H9 (cell line): Measurements from ENCODE around the gene ISG20. TPM values are rescaled to one million over a fixed set of nuclear protein-coding genes. Genes with fewer than 3 reads are reported as not detected.

Experiments
- DNase-seq: peaks from one replicate; pipeline ENCODE4 v3.0.0-alpha.2; 2017
- H2AFZ ChIP-seq: one replicate; pipeline ENCODE4 v1.6.1; 2013; ENCODE audit warnings: mild to moderate bottlenecking, low read length, control low read depth, moderate library complexity
- H2AK5ac ChIP-seq: 2 replicates; pipeline ENCODE4 v1.6.1; 2013; ENCODE audit warnings: low read length, control low read depth, mixed read lengths; ENCODE audit not compliant: insufficient read length
- H2BK120ac ChIP-seq: one replicate; pipeline ENCODE4 v1.6.1; 2013; ENCODE audit warnings: low read depth, mild to moderate bottlenecking, low read length, control low read depth, inconsistent platforms; ENCODE audit not compliant: poor library complexity, severe bottlenecking
- H2BK12ac ChIP-seq: 2 replicates; pipeline ENCODE4 v1.6.1; 2013; ENCODE audit warnings: low read length, control low read depth, mixed read lengths, low read depth; ENCODE audit not compliant: insufficient read length
- H2BK15ac ChIP-seq: 2 replicates; pipeline ENCODE4 v1.6.1; 2013; ENCODE audit warnings: low read depth, low read length, control low read depth
- H2BK20ac ChIP-seq: one replicate; pipeline ENCODE4 v1.6.1; 2013; ENCODE audit warnings: low read depth, mild to moderate bottlenecking, low read length, control low read depth, inconsistent platforms; ENCODE audit not compliant: poor library complexity, severe bottlenecking
- H2BK5ac ChIP-seq: 2 replicates; pipeline ENCODE4 v1.6.1; 2013; ENCODE audit warnings: low read length, control low read depth, mixed read lengths; ENCODE audit not compliant: insufficient read length
- H3K14ac ChIP-seq: 2 replicates; pipeline ENCODE4 v1.6.1; 2013; ENCODE audit warnings: low read length, control low read depth; ENCODE audit not compliant: insufficient read depth
- H3K18ac ChIP-seq: 2 replicates; pipeline ENCODE4 v1.6.1; 2013; ENCODE audit warnings: low read depth, mild to moderate bottlenecking, mixed read lengths, low read length, control low read depth; ENCODE audit not compliant: insufficient read length
- H3K23ac ChIP-seq: 2 replicates; pipeline ENCODE4 v1.6.1; 2013; ENCODE audit warnings: low read length, control low read depth, mixed read lengths, low read depth; ENCODE audit not compliant: insufficient read length
- H3K23me2 ChIP-seq: 2 replicates; pipeline ENCODE4 v1.6.1; 2013; ENCODE audit warnings: low read depth, mild to moderate bottlenecking, mixed read lengths, low read length, control low read depth; ENCODE audit not compliant: insufficient read length, poor library complexity, severe bottlenecking
- H3K27ac ChIP-seq: 2 replicates; pipeline ENCODE4 v1.5.1; 2013; ENCODE audit warnings: low read length, control low read depth, mixed read lengths, low read depth; ENCODE audit not compliant: insufficient read length
- H3K27me3 ChIP-seq: 2 replicates; pipeline ENCODE4 v1.6.1; 2013; ENCODE audit warnings: low read length, control low read depth, inconsistent platforms; ENCODE audit not compliant: insufficient read depth
- H3K4ac ChIP-seq: 2 replicates; pipeline ENCODE4 v1.6.1; 2013; ENCODE audit warnings: low read depth, mild to moderate bottlenecking, control low read depth, inconsistent platforms, low read length, moderate library complexity
- H3K4me1 ChIP-seq: 2 replicates; pipeline ENCODE4 v1.6.1; 2013; ENCODE audit warnings: low read length, control low read depth, inconsistent platforms; ENCODE audit not compliant: insufficient read depth
- H3K4me2 ChIP-seq: 2 replicates; pipeline ENCODE4 v1.6.1; 2013; ENCODE audit warnings: low read length, control low read depth, mixed read lengths; ENCODE audit not compliant: insufficient read length, insufficient read depth
- H3K56ac ChIP-seq: 2 replicates; pipeline ENCODE4 v1.6.1; 2013; ENCODE audit warnings: low read depth, mild to moderate bottlenecking, mixed read lengths, low read length, control low read depth; ENCODE audit not compliant: insufficient read length
- H3K79me1 ChIP-seq: 2 replicates; pipeline ENCODE4 v1.6.1; 2013; ENCODE audit warnings: low read depth, mild to moderate bottlenecking, moderate library complexity, low read length, control low read depth, inconsistent platforms; ENCODE audit not compliant: insufficient read depth, poor library complexity, severe bottlenecking
- H3K79me2 ChIP-seq: 2 replicates; pipeline ENCODE4 v1.6.1; 2013; ENCODE audit warnings: low read length, control low read depth, inconsistent platforms; ENCODE audit not compliant: insufficient read depth
- H3K9ac ChIP-seq: 2 replicates; pipeline ENCODE4 v1.6.1; 2013; ENCODE audit warnings: low read length, control low read depth, mixed read lengths; ENCODE audit not compliant: insufficient read length; ENCODE audit errors: extremely low read depth
- H3K9me3 ChIP-seq: one replicate; pipeline ENCODE4 v1.6.1; 2013; ENCODE audit warnings: low read depth, low read length, inconsistent platforms; ENCODE audit not compliant: control insufficient read depth
- H3T11ph ChIP-seq: one replicate; pipeline ENCODE4 v1.6.1; 2013; ENCODE audit warnings: mild to moderate bottlenecking, low read length, control low read depth, inconsistent platforms
- H4K20me1 ChIP-seq: one replicate; pipeline ENCODE4 v1.6.1; 2013; ENCODE audit not compliant: control insufficient read depth, insufficient read length, insufficient read depth
- H4K5ac ChIP-seq: 2 replicates; pipeline ENCODE4 v1.6.1; 2013; ENCODE audit warnings: low read depth, mild to moderate bottlenecking, mixed read lengths, low read length, control low read depth; ENCODE audit not compliant: insufficient read length
- H4K8ac ChIP-seq: replicated peaks from 2 replicates; pipeline ENCODE4 v1.6.1; 2013; ENCODE audit warnings: low read length, control low read depth, mixed read lengths, low read depth; ENCODE audit not compliant: insufficient read length
- H4K91ac ChIP-seq: 2 replicates; pipeline ENCODE4 v1.6.1; 2013; ENCODE audit warnings: low read depth, mild to moderate bottlenecking, moderate library complexity, mixed read lengths, low read length, control low read depth; ENCODE audit not compliant: insufficient read length
- H3K27ac Mint-ChIP-seq, 3 experiments: 2 replicates in 2 of 3; 3 replicates in 1 of 3; pipeline ENCODE4 v1.8.0; 2020 to 2021; ENCODE audit warnings: mixed read lengths in 3 of 3, mild to moderate bottlenecking in 1 of 3, moderate library complexity in 1 of 3
- H3K27me3 Mint-ChIP-seq: 2 replicates; pipeline ENCODE4 v1.8.0; 2021; ENCODE audit warnings: low read depth, mild to moderate bottlenecking, moderate library complexity, mixed read lengths
- H3K36me3 Mint-ChIP-seq, 3 experiments: 2 replicates in 2 of 3; 3 replicates in 1 of 3; pipeline ENCODE4 v1.8.0; 2020 to 2021; ENCODE audit warnings: low read depth in 3 of 3, mixed read lengths in 3 of 3; ENCODE audit not compliant: insufficient read depth in 1 of 3
- H3K4me1 Mint-ChIP-seq, 2 experiments: 2 replicates each; pipeline ENCODE4 v1.8.0; 2020; ENCODE audit warnings: mixed read lengths in 2 of 2
- H3K4me3 Mint-ChIP-seq, 2 experiments: 2 replicates in 1 of 2; 3 replicates in 1 of 2; pipeline ENCODE4 v1.8.0; 2020 to 2021; ENCODE audit warnings: mild to moderate bottlenecking in 2 of 2, mixed read lengths in 2 of 2, moderate library complexity in 1 of 2
- H3K9me3 Mint-ChIP-seq, 2 experiments: 2 replicates in 1 of 2; 3 replicates in 1 of 2; pipeline ENCODE4 v1.8.0; 2020; ENCODE audit warnings: mild to moderate bottlenecking in 2 of 2, mixed read lengths in 2 of 2, moderate library complexity in 1 of 2
- CTCF ChIP-seq: fragments of 200-600 bp; sonication (generic); conservative IDR thresholded peaks from 3 replicates; pipeline ENCODE4 v1.8.0; 2021; ENCODE audit warnings: antibody characterized with exemption, mild to moderate bottlenecking
- WGBS: extraction: QIAGEN DNeasy Blood & Tissue Kit; methylation state at CpG from one replicate; pipeline ENCODE4 v1.1.7; 2013; ENCODE audit warnings: missing lambda C conversion rate, low lambda C conversion rate, mixed read lengths; ENCODE audit not compliant: insufficient read length; ENCODE audit errors: extremely low coverage; 5-methylcytosine and 5-hydroxymethylcytosine counted together
- total RNA-seq: library from RNA; stranded (reverse); gene quantifications from 2 replicates; pipeline ENCODE4 v1.2.1, GENCODE V29; 2021

ISG20 gene
- total RNA-seq, 1 experiment from 2014 or later, result 7.4 TPM

GRCh38 chr15:88690331-88690730 is 51.5 kb downstream of the ISG20 start:
- H2AFZ ChIP-seq, result no peak overlapping the region
- no peak for TF ChIP-seq CTCF
- Mint-ChIP-seq H3K4me3 (no peak overlapping the region), H3K4me1 (no peaks in the 10 kb centered on the region), H3K27ac (no peak overlapping the region), H3K9me3 (peaks cover 16 to 22% of the 10 kb centered on the region in 2 experiments), H3K36me3 (peaks cover 0 to 11% (median 0%) of the 10 kb centered on the region in 3 experiments; a peak in 3 of 7 replicates), H3K27me3 (peaks cover 33% of the 10 kb centered on the region)
- H3K23me2 ChIP-seq, result no peaks in the 10 kb centered on the region
- H3K9me3 ChIP-seq, result peaks cover 7% of the 10 kb centered on the region
- H3K79me2 ChIP-seq, result no peaks in the 10 kb centered on the region
- no peak overlapping the region for H3K18ac ChIP-seq
- H3K23ac ChIP-seq, result no peak overlapping the region
- no peak overlapping the region for H2BK120ac ChIP-seq
- no peak overlapping the region for H3T11ph ChIP-seq
- no peaks in the 10 kb centered on the region for H3K27me3 ChIP-seq
- WGBS, result no CpG with 5 or more reads among the region's 7 CpGs
- H3K56ac ChIP-seq, result no peak overlapping the region
- H3K27ac ChIP-seq, result no peak overlapping the region
- H2AK5ac ChIP-seq, result no peak overlapping the region
- H3K14ac ChIP-seq, result no peak overlapping the region
- no peak for DNase-seq
- no peak overlapping the region for H2BK12ac ChIP-seq
- H3K4ac ChIP-seq, result no peak overlapping the region
- H4K5ac ChIP-seq, result no peak overlapping the region
- H4K91ac ChIP-seq, result no peak overlapping the region
- no peak overlapping the region for H3K9ac ChIP-seq
- H4K8ac ChIP-seq, result no peak overlapping the region
- H4K20me1 ChIP-seq, result no peaks in the 10 kb centered on the region
- H3K4me2 ChIP-seq, result no peak overlapping the region
- no peak overlapping the region for H2BK20ac ChIP-seq
- no peak overlapping the region for H2BK5ac ChIP-seq
- no peaks in the 10 kb centered on the region for H3K79me1 ChIP-seq
- no peaks in the 10 kb centered on the region for H3K4me1 ChIP-seq
- H2BK15ac ChIP-seq, result no peak overlapping the region
